Stimulated activated naive CD8-positive, alpha-beta T cell treated with anti-CD3 and anti-CD28 coated beads, Interleukin-15, Interleukin-2, amounts not matched to agents 100 ng/mL and 50 ng/mL, for 24 hours (primary cell): ENCODE data around the gene APOBEC3A.
"Not testable (repeated sequence)": the region's sequence is repeated elsewhere in the genome, so short reads cannot be mapped to it uniquely, and the experiment has no call there.

Experiments
- H3K27ac Mint-ChIP-seq: one replicate; pipeline ENCODE4 v1.8.0; 2021; ENCODE audit warnings: mild to moderate bottlenecking, mixed read lengths
- H3K27me3 Mint-ChIP-seq: one replicate; pipeline ENCODE4 v1.8.0; 2021; ENCODE audit warnings: mixed read lengths
- H3K36me3 Mint-ChIP-seq: one replicate; pipeline ENCODE4 v1.8.0; 2021; ENCODE audit warnings: low read depth, mixed read lengths
- H3K4me1 Mint-ChIP-seq: one replicate; pipeline ENCODE4 v1.8.0; 2021; ENCODE audit warnings: low read depth, mixed read lengths
- H3K4me3 Mint-ChIP-seq: one replicate; pipeline ENCODE4 v1.8.0; 2021; ENCODE audit warnings: mild to moderate bottlenecking, mixed read lengths
- H3K9me3 Mint-ChIP-seq: one replicate; pipeline ENCODE4 v1.8.0; 2021; ENCODE audit warnings: mixed read lengths

Gene APOBEC3A

GRCh38 chr22:38949889-38950405, 7.5 kb upstream of the APOBEC3A start:
- Mint-ChIP-seq H3K27me3 (peaks cover 34% of the 10 kb centered on the region), H3K27ac (no peak overlapping the region), H3K4me1 (peaks cover 37% of the 10 kb centered on the region), H3K9me3 (no peaks in the 10 kb centered on the region), H3K4me3 (no peak overlapping the region), H3K36me3 (no peaks in the 10 kb centered on the region)

- H3K27ac Mint-ChIP-seq: no peak overlapping the region
- no peaks in the 10 kb centered on the region for H3K9me3 Mint-ChIP-seq
Measured at GRCh38 chr22:38950527-38951295, 6.7 kb upstream of the APOBEC3A start.

GRCh38 chr22:38951734-38952133, 5.7 kb upstream of the APOBEC3A start:
- Mint-ChIP-seq H3K27ac (no peak overlapping the region), H3K4me1 (peaks cover 41% of the 10 kb centered on the region), H3K36me3 (no peaks in the 10 kb centered on the region), H3K9me3 (no peaks in the 10 kb centered on the region), H3K4me3 (no peak overlapping the region), H3K27me3 (peaks cover 23% of the 10 kb centered on the region)

More at GRCh38 chr22:38950527-38951295, 6.7 kb upstream of the APOBEC3A start:
- H3K27me3 Mint-ChIP-seq: peaks cover 30% of the 10 kb centered on the region
- no peak overlapping the region for H3K4me3 Mint-ChIP-seq
- no peaks in the 10 kb centered on the region for H3K36me3 Mint-ChIP-seq
- H3K4me1 Mint-ChIP-seq: peaks cover 41% of the 10 kb centered on the region

- Mint-ChIP-seq H3K27ac (peak overlapping the region; percentile 45), H3K4me3 (no peak overlapping the region), H3K27me3 (peaks cover 18% of the 10 kb centered on the region), H3K36me3 (no peaks in the 10 kb centered on the region), H3K9me3 (no peaks in the 10 kb centered on the region), H3K4me1 (peaks cover 35% of the 10 kb centered on the region)
Measured at GRCh38 chr22:38952281-38952993, 5.0 kb upstream of the APOBEC3A start.

- Mint-ChIP-seq H3K9me3 (no peaks in the 10 kb centered on the region), H3K27me3 (peaks cover 14% of the 10 kb centered on the region), H3K27ac (no peak overlapping the region), H3K36me3 (no peaks in the 10 kb centered on the region), H3K4me1 (peaks cover 28% of the 10 kb centered on the region), H3K4me3 (no peak overlapping the region)
Measured at GRCh38 chr22:38953091-38953490, 4.3 kb upstream of the APOBEC3A start.

GRCh38 chr22:38953577-38954413, 3.6 kb upstream of the APOBEC3A start:
- H3K27ac Mint-ChIP-seq: peak overlapping the region; percentile 24
- peak overlapping the region; percentile 44 for H3K4me3 Mint-ChIP-seq
- H3K36me3 Mint-ChIP-seq: no peaks in the 10 kb centered on the region
- H3K27me3 Mint-ChIP-seq: peaks cover 13% of the 10 kb centered on the region
- H3K4me1 Mint-ChIP-seq: peaks cover 27% of the 10 kb centered on the region
- no peaks in the 10 kb centered on the region for H3K9me3 Mint-ChIP-seq

- Mint-ChIP-seq H3K36me3 (no peaks in the 10 kb centered on the region), H3K4me1 (peaks cover 27% of the 10 kb centered on the region), H3K9me3 (no peaks in the 10 kb centered on the region), H3K27me3 (peaks cover 10% of the 10 kb centered on the region), H3K27ac (peak overlapping the region; percentile 84), H3K4me3 (no peak overlapping the region)
Measured at GRCh38 chr22:38954414-38955043, 2.9 kb upstream of the APOBEC3A start.

GRCh38 chr22:38955250-38955905, 2.0 kb upstream of the APOBEC3A start:
- Mint-ChIP-seq H3K36me3 (no peaks in the 10 kb centered on the region), H3K27ac (peak overlapping the region; percentile 36), H3K4me3 (no peak overlapping the region), H3K9me3 (no peaks in the 10 kb centered on the region), H3K27me3 (peaks cover 7% of the 10 kb centered on the region), H3K4me1 (peaks cover 27% of the 10 kb centered on the region)

- Mint-ChIP-seq H3K9me3 (no peaks in the 10 kb centered on the region), H3K4me1 (peaks cover 27% of the 10 kb centered on the region), H3K27ac (peak overlapping the region; percentile 3), H3K36me3 (no peaks in the 10 kb centered on the region), H3K4me3 (no peak overlapping the region), H3K27me3 (peaks cover 7% of the 10 kb centered on the region)
Measured at GRCh38 chr22:38955926-38956325, 1.5 kb upstream of the APOBEC3A start.

GRCh38 chr22:38956551-38956950, 858 bp upstream of the APOBEC3A start:
- Mint-ChIP-seq H3K27ac (no peak overlapping the region), H3K4me1 (peaks cover 27% of the 10 kb centered on the region), H3K9me3 (no peaks in the 10 kb centered on the region), H3K36me3 (no peaks in the 10 kb centered on the region), H3K27me3 (peaks cover 7% of the 10 kb centered on the region), H3K4me3 (no peak overlapping the region)

- H3K27ac Mint-ChIP-seq: peak overlapping the region; percentile 78
- H3K9me3 Mint-ChIP-seq: no peaks in the 10 kb centered on the region
- H3K36me3 Mint-ChIP-seq: no peaks in the 10 kb centered on the region
- H3K4me1 Mint-ChIP-seq: peaks cover 21% of the 10 kb centered on the region
- no peak overlapping the region for H3K4me3 Mint-ChIP-seq
- H3K27me3 Mint-ChIP-seq: no peaks in the 10 kb centered on the region
Measured at GRCh38 chr22:38957808-38958650, 620 bp downstream of the APOBEC3A start.

GRCh38 chr22:38958651-38958943, 1.2 kb downstream of the APOBEC3A start:
- H3K4me3 Mint-ChIP-seq, H3K27me3 Mint-ChIP-seq, H3K9me3 Mint-ChIP-seq, H3K27ac Mint-ChIP-seq, H3K36me3 Mint-ChIP-seq: not testable (repeated sequence)
- H3K4me1 Mint-ChIP-seq: peaks cover 18% of the 10 kb centered on the region

GRCh38 chr22:38959590-38959989, 2.2 kb downstream of the APOBEC3A start:
- Mint-ChIP-seq H3K4me1 (peaks cover 8% of the 10 kb centered on the region), H3K4me3 (no peak overlapping the region), H3K9me3 (no peaks in the 10 kb centered on the region), H3K36me3 (no peaks in the 10 kb centered on the region), H3K27me3 (no peaks in the 10 kb centered on the region), H3K27ac (no peak overlapping the region)
